ENCODE data around the gene OR9Q1.

OR9Q1 gene

GRCh38 chr11:58034471-58034870, 10.8 kb downstream of the OR9Q1 start:
- no peak for DNase-seq

- no peak for DNase-seq
Observed at GRCh38 chr11:58039589-58039988, 15.9 kb downstream of the OR9Q1 start.

DNA sequence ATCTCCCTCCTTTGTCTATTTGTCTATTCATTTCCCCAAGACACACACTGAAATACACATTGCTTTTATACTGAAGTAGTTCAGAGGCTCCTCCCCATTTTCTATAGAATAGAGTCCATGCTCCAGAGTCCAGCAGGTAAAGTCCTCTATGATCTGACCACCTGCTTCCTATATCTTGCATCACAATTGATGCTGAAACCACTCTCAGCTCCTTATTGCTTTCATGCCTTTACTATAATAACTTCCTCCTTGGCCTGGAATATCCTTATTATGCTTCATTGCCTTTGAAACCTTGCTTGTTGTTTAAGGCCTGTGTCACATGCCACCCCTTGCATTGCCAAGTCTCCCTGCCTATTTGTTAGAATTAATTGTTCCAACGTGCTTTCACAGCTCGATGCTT, 19.7 kb downstream of the OR9Q1 start:
- no peak for DNase-seq

GRCh38 chr11:58046231-58046630, 22.6 kb downstream of the OR9Q1 start:
- no peak for DNase-seq

- no peak for DNase-seq
Observed at GRCh38 chr11:58047818-58048217, 24.1 kb downstream of the OR9Q1 start.

DNA sequence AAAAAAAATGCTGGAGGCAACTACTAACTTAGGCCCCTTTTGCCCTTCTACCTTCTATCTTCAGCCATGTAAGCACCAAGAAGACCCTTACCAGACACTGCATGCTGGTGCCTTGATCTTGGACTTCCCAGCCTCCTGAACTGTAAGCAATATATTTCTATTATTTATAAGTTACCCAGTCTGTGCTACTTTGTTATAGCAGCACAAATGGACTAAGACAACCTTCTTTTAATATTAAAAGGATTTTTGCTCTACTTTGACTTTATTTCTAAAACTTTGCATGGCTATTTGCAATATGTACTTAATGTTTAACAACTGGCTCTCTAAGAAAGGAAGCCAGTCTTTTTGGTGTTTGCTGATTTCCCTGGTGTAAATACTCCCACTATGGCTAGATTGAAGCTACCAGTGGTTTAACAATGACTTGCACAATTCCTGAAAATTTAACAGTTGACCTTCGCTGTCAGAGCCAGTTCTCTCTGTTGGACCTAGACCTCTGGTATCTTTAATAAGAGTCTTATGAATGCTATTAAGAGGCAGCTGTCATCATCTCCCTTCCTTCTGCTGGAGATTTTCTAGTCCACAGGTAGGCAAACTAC, 32.2 kb downstream of the OR9Q1 start:
- DNase-seq: no peak

DNA sequence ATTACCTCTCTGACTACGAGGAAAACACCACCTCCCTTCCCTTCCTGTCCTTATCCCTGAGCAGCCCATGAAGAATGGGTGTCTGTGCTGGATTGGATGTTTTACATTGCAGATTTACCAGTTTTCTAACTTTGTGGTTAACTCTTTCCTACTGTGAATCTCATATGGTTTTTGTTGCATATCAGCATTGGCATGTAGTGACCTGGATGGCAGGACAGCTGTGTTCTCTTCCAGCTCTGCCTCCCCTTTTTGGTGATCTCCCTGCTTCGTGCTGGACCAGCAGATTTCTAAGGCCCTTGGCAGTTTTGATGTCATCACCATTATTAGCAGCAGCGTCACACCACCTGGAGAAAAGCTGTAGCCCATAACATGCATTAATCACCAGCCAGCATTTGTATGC, 33.8 kb downstream of the OR9Q1 start:
- DNase-seq: no peak

GRCh38 chr11:58058276-58059006, 34.8 kb downstream of the OR9Q1 start:
- no peak for DNase-seq

- no peak for DNase-seq
Observed at GRCh38 chr11:58059007-58059350, 35.3 kb downstream of the OR9Q1 start.

DNA sequence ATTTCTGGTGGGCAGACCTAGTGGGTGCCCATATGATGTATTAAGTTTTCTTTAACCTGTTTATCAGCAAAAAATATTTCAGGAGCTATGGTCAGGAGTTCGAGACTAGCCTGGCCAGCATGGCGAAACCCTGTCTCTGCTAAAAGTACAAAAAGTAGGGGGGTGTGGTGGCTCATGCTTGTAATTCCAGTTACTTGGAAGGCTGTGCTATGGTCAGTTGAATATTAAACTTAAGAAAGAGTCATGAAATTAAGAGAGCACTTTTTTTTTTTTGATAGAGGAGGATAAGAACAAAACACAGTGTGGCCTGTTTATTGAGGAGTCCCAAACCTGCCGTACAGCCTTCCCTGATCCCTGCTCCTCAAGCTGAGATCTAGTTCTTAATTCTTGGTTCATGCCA, 36.9 kb downstream of the OR9Q1 start:
- no peak for DNase-seq

DNA sequence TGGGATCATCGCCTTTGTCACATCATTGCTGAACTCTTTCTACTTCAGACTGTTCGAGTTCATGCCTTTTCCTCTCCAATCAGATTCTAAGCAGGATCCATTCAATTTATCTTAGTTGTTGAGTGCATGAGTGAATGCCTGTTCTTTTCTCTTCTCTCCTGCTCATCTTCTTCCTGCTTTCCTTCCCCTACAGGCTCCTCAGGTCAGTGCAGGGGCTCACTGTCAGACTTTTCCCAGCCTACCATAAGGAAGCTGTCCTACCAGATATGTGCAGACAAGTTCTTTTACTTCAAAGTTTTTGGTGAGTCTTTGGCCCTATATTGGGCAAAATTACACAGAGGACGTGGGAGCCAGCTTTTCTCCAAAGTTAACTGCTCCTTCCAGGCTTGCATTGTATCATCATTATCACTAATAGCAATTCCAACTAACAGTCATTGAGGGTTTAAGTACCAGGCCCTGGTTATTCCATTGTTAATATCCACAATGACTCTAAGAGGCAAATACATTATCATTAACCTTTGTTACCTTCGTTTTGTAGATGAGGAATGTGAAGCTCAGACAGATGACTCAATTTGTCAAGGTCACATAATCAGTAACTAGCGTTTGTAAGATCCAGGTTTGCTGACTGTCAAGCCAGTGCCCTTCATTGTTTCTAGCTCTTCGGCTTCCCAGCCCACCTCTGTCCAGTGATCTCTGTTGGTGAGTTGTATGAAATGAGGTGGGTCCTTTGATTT, 37.4 kb downstream of the OR9Q1 start:
- DNase-seq: no peak

- DNase-seq: no peak
Observed at GRCh38 chr11:58061813-58062212, 38.1 kb downstream of the OR9Q1 start.

DNA sequence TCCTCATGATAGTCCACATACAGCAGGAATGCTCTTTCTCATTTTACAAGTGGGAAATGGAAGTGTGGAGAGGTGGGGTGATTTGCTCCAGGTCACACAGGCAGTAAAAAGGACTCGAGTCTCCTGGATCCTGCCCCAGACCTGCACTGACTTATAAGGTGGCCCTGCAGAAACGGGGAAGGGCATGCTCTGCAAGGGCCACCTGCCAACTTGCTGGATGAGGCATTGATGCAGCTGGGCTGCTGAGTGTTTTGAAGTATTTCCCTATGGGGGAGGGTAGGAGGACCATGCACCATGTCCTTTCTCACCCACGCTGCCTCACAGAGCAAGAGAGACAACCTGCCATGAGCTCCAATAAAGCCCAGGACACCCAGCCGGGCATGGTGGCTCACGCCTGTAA, 44.0 kb downstream of the OR9Q1 start:
- DNase-seq: no peak

DNA sequence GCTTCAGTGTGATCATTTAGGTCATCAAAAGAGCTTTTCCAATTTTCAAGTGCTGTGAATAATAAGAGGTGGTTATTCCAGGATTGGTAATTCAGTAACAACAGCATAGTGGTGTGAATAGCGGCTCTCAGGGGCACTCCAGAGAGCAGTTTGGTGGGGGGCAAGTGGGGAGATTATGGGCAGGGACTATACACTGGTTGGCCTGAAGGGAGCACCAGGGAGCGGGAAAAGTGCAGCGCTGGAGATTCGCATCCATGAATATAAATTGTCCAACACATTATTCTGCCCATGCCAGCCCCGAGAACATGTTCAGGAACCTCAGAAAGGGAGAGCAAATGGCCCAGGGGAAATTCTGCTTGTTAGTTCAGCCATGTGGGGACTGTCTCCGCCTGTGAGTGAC, 45.0 kb downstream of the OR9Q1 start:
- no peak for DNase-seq

- no peak for DNase-seq
Observed at GRCh38 chr11:58070585-58070984, 46.9 kb downstream of the OR9Q1 start.

- DNase-seq: no peak
Observed at GRCh38 chr11:58075781-58076180, 52.1 kb downstream of the OR9Q1 start.

DNA sequence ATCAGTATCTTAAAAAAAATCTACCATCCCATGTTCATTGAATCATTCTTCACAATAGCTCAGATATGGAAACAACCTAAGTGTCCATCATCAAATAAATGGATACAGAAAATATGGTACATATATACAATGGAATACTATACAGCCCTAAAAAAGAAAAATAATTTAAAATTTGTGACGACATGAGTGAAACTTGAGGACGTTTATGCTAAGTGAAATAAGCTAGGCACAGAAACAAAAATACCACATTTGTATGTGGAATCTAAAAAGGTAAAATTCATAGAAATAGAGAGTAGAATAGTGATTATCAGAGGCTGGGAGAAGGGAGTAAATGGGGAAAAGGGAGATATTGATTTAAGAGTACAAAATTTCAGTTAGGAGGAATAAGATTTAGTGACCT, 62.8 kb downstream of the OR9Q1 start:
- DNase-seq: no peak

- no peak for DNase-seq
Observed at GRCh38 chr11:58097437-58097836, 73.8 kb downstream of the OR9Q1 start.

DNA sequence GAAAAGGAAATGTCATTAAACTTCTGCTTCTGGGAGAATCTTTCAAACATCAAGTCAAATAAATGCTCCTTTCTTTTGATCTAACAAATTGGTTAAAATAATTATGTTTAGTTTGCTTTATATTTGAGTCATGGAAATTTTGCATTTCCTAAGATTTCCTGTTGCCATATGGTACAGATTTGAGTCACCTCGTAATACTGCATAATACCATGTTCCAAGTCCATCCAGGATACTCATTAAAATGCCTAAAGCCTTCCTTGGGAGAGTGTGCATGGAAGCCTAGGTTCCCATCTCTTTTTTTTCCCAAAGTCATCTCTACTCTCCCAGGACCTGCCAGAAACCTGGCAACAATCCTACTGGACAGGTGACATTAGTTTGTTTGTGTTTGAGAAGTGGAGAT, 97.4 kb downstream of the OR9Q1 start:
- DNase-seq: no peak

DNA sequence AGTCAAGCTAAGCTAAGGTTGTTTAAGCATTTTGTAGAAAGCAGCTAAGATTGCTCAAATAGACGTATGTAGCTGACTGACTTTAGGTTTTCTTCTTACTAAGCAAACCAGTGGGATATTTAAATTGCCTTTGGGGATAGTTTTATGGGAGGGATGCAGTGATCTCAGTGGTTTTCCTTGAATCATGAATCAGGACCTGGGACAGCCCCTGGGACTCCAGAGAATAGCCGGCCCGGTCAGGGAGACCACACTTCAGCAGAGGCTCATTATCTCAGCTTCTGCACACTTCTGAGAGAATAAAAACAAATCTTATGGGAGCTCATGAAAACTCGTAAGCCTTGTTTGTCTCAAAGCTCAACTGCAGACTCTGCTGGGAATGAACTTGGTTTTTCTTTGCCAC, 101.8 kb downstream of the OR9Q1 start, which contains the start of gene OR9I1:
Gene OR9I1, minus strand, starts transcription at position 62 of the 400 bp plus-strand sequence. CDS start 6,086 bp downstream, outside the sequence.
- no peak for DNase-seq

- DNase-seq: no peak
Observed at GRCh38 chr11:58127350-58127749, 103.7 kb downstream of the OR9Q1 start.

DNA sequence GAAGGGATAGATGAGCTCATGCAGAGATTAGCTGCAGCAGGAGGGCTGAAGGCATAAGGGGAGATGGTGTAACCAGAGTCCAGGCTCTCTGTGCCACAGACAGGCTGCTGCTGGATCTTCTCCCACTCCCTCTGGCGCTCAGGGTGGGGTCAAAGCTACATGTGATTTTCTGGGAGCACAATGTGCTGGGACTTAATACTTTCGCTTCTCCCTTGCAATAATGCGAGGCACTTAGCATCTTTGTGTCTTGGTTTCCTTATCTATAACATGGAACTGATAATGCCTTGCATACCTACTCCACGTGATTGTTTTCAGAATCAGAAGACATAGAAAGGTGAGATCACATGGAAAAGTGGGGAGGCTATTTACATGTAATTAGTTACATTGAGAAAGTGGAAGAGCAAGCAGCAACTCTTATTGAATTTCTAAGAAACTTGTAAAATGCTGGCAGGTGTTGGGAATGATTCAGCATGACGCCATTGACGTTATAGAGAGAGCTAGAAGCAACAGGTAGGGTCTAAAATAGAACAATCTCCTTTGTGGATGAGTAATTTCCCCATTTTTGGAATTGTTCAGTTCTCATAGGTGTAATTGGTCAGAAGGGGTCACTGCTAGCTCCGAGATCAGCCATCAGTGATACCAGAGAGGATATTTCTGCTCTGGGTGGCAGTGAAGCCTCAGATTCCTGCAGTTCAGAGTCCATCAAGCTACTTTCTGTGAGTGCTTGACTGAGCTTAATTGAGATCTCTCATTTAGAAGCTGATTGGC, 109.8 kb downstream of the OR9Q1 start:
- no peak for DNase-seq

GRCh38 chr11:58134151-58134550, 110.5 kb downstream of the OR9Q1 start:
- DNase-seq: no peak

All from CD4-positive, alpha-beta T cell treated with Interleukin-12 subunit alpha and Interleukin-12 subunit beta, for 1 hour (primary cell).